HG03575 (cell line): ENCODE data around the gene SMARCB1.

ENCODE experiments used
- ATAC-seq: cut with Tn5 transposase; IDR thresholded peaks from one replicate; pipeline ENCODE4 v1.9.1; 2021; ENCODE audit not compliant: unreplicated experiment, insufficient number of reproducible peaks, low FRiP score; ENCODE audit errors: extremely low read depth

SMARCB1 gene

DNA sequence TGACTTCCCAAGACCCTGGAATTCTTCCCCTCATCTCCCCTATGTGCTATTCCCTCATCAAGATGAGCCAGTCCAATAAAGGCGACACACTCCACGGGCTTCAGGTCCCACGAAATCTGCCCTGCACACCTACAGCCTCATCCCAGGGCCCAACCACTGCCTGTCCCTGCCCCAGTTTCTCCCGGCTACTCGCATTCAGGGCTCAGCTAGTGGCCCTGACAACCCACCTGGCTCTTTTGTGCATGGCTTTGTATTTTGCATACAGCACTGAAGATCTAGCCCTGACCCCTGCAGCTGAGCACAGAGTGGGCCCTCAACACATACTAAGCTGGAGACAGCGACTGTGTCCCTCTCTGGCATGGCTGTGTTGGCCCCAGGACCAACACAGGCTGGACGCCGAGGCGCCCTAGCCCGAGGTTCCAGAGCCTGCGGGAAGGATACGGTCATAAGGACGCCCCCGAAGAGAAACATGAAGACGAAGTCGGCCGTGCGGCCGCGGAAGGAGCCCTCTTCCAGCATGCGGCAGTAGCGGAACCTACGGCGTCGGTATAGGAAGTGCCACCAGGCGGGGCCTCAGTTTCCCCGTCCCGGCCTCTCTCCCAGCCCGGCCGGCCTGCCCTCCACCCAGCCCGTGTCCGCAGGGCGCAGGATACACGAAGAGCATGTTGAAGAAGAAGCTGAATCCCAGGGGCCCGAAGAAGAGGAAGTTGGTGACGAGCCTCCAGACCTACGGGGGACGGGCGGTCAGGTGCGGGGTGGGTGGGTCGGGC is 51.3 kb downstream of the SMARCB1 start:
- no peak for ATAC-seq

DNA sequence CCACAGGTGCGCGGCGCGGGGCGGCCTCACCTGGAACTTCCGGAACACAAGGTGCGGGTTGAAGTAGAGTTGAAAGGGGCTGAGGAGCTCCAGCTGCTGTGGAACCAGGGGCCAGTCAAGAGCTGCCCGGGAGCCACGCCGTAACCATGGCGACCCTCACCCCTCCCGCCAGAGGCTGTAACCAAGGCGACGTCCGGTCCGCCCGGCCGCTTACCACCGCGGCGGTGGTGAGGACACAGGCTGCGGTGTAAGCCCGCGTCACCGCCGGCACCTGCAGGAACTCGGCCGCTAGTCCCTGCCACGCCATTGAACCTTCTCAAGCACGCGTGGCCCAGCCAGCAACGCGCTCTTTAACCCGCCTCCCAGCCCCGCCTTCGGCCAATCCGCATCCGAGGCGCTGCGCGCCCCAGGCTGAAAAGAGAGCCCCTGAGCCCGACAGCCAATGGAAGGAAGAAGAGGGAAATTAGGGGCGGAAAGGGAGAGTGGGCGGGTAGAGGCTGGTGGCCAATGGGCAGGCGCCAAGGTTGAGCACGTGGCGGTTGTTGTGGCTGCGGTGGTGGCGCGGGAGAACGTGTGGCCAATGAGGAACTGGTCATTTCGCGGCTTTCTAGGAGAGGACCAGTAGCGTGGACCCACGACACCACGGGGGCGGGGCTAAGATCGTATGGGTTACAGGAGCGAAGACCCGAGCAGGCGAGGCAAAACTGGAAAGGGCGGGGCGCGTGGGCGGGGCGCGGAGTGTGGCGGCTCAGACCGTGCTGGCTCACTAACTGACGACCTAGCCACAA is 52.1 kb downstream of the SMARCB1 start, which contains the start of gene DERL3:
Gene DERL3, minus strand, starts transcription at position 326 of the 788 bp plus-strand sequence. Its CDS starts 19 bp downstream, at position 307.
- ATAC-seq, result no peak

DNA sequence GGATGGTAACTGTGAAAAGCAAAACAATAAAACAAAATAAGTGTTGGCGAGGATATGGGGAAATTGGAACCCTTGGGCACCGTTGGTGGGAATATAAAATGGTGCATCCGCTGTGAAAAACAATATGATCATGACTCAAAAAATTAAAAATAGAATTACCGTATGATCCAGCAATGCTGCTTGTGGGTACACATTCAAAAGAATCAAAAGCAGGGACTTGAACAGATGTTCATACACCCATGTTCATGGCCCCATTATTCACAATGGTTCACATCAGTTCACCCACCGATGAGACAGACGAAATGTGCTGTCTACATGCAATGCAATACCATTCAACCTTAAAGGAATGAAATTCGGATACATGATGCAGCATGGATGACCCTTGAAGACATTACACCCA is 53.3 kb downstream of the SMARCB1 start:
- ATAC-seq, result no peak

GRCh38 chr22:23841292-23841691 is 54.5 kb downstream of the SMARCB1 start:
- ATAC-seq, result no peak

DNA sequence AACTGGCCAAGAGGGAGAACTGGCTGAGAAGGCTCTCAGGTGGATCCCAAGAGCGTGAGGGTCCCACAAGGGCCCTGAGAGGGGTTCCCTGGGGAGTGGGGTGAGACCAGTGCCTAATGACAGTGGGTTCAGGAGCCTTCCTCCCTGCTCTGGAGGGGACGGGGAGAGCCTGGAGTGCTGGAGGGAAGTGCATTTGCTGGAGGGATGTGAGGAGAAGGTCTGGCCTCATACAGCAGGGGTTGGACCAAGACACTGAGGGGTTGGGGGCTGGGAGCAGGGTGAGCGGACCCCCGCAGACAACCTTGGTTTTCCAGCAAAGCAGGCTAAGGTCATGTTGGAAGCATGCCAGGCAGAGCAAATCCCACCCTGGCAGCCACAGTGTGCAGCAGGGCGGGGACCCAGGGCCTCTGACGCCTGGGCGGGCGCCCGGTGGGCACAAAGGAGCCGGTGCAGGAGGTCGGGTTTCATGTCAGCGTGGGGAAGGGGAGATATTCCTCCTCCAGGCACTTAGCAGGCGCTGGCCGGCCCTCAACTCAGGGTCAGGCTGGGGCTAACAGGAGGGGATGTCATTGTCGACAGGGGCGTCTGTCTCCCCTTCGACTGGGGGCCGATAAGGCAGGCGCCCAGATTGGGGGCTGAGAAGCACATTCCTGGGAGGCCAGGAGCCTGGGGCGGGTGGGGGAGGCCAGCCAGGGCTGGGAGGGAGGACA is 55.1 kb downstream of the SMARCB1 start:
- ATAC-seq, result no peak

GRCh38 chr22:23842599-23842998 is 55.8 kb downstream of the SMARCB1 start:
- ATAC-seq, result no peak

DNA sequence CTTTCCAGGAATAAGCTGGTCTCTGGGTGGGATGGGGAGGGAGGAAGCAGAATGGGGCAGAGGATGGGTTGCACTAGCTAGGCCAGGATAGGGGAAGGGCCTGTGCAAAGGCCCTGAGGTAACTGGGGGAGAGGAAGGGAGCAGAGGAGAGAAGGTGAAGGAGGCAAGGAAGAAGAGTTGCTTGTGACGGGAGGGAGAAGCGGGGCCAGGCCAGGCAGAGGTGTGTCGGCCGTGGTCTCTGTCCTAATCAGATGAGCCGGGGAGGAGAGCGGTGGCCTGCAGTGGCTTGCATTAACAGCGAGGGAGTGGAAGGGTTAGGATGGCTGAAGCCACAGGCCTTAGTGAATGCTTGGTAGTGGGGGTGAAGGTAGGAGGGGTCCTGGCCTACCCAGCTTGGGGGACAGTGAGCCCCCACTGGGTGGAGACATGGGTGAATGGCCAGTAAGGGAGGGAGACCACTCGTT is 58.0 kb downstream of the SMARCB1 start:
- no peak for ATAC-seq

DNA sequence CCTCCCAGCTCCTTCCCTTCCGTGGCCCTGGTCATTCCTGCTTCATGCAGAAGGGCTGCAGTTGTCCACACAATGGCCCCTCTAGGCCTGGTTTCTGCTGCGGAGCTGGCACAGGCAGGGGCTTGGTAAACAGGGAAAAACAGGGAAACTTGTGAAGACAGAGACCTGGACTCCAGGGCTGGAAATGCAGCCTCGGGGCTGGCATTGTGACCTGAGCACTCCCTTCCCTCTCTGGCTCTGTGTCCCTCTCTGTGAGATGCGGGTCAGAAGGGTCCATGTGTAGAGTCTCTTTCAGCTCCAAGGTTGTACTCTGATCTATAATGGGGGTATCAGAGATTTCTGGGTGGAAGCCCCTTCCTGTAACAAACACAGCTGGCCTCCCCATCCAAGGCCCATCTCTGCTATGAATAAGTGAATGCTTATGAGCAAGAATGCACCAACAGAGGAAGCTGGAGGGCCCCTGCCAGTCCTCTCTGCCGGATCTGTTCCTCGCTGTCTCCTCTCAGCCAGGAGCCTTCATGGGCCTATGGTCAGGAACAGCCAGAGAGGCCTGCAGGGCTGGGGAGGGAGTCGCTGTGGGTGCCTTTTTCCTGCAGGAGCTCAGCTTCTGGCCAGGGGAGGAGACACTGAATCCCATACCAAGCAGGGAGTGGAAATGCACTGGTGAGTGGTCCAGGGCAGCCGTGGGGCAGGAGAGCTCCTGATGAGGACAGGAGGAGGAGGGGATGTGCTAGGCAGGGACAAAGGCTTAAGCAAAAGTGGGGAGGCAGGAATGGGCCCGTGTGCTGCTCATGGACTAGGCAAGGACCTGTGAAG is 58.7 kb downstream of the SMARCB1 start:
- ATAC-seq, result no peak

GRCh38 chr22:23846081-23846469 is 59.3 kb downstream of the SMARCB1 start:
- no peak for ATAC-seq

- ATAC-seq, result no peak
Observed at GRCh38 chr22:23847310-23847920, 60.6 kb downstream of the SMARCB1 start.

DNA sequence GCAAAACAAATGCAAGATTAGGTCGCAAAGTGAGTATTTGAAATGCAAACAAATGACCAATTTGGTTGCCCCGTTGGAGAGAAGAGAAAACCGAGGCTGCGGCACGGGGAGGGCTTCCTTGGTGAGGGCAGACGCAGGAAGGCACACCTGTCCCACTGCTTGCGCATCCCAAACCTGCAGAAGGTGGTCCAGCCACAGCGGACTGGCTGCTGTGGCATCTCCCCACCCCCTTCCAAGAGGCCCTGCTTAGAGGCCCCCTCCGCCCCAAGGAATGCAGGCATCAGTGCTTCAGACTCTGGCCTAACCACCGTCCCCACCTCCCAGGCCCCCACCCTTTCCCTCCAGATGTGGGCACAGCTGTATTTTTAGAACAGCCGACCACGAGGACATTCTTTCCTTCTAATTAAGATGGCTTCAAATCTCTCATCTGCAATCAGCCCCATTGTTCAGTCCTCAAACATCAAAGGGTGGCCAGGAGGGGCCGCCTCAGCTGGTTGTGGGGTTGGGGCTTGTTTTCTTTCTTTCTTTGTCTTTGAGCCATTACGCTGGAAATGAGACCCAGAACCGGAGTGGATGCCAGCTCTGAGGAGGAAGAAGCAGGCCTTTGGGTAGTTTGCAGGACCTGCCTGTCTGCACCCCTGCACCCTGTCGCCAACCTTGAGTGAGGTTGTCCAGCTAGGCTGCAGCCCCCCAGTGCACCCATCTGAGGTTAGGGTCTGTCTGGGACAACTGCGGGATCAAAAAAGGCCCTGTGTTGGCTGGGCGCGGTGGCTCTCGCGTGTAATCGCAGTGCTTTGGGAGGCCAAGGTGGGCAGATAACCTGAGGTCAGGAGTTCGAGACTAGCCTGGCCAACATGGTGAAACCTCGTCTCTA is 61.5 kb downstream of the SMARCB1 start:
- no peak for ATAC-seq

- no peak for ATAC-seq
Observed at GRCh38 chr22:23849009-23850006, 62.5 kb downstream of the SMARCB1 start.

DNA sequence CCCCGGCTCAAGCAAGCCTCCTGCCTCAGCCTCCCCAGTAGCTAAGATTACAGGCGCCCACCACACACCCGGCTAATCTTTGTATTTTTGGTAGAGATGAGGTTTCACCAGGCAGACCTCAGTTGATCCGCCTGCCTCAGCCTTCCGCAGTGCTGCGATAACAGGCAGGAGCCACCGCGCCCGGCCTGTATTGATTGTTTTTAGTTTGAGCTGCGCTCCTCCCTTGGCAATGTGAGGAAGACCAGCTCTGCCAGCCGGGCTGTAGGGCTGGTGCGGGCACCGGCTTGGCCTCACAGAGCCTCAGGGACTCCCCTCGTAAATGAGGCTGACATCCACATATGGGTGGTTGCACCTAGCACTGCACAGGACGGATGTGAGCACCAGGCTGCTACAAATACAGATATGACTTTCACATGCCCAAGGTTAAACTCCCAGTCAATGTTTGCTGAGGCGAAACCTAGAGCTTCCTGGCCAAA is 63.4 kb downstream of the SMARCB1 start:
- no peak for ATAC-seq

DNA sequence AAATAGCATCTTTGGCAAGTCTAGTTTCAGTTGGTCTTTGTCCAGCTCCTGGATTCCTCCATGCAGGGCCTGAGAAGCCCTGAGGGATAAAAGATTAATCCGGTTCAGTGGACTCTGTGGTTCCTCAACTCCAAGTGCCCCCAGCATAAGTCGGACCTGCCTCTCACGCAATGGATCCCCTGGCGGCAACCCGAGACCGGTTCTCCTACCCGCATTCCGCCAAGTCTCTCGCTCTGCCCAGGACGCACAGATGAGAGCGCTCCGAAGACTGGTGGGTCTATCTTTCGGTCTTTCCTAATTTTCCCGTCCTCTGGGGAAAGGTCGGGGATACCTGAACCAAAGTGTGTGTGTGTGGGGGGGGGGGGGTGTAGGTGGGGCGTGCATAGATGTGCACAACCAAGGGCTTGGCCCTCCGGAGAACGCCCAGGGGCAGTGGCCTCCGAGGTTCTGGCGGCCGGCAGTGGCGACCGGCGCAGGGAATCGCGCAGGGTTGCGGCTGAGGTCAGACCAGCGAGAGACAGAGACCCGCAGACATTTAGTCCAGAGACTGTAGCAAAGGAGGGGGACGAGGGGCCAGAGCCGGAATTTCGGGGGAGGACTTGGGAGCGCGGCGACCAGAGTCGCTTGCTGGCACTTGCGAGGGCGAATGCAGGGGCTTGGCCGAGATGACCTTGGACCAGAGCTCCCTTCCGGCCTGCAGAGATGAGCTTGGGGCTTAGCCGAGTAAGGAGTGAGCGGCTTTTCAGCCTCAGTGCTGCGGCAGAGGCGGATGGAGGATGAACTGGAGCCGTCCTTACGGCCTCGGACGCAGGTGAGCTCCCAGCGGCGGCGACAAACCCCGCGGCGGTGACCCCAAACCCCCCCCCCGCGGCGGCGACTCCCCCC is 70.2 kb downstream of the SMARCB1 start:
- no peak for ATAC-seq
